Gastrocnemius medialis (tissue), 4 donors: ENCODE data around the gene SUMF1. TPM values are rescaled to one million over a fixed set of nuclear protein-coding genes. Genes with fewer than 3 reads are reported as not detected.

Experiments used
- ATAC-seq, 2 donors: fragments of 150-250 bp; one replicate each; pipeline ENCODE4 v1.9.1; 2016
- DNase-seq, 2 donors: peaks; one replicate each; pipeline ENCODE4 v3.0.0-alpha.2; 2019
- H3K27ac ChIP-seq, 4 donors: fragments of 200-600 bp; sonication (generic); 1 replicate in 1 of 4; 2 replicates in 3 of 4; pipeline ENCODE4 v1.5.1; 2016 to 2018; ENCODE audit warnings: mild to moderate bottlenecking in 2 of 4, moderate library complexity in 1 of 4
- H3K27me3 ChIP-seq, 3 donors: fragments of 200-600 bp; sonication (generic) in 2 of 3; 1 replicate in 1 of 3; 2 replicates in 2 of 3; pipeline versions ENCODE4 v1.5.1 to v1.6.0; 2016 to 2019; ENCODE audit warnings: mild to moderate bottlenecking in 1 of 3, moderate library complexity in 1 of 3
- H3K36me3 ChIP-seq, 2 donors: fragments of 200-600 bp; sonication (generic) in 1 of 2; one replicate each; pipeline ENCODE4 v1.5.1; 2017 to 2018
- H3K4me1 ChIP-seq, 2 donors: fragments of 200-600 bp; sonication (generic) in 1 of 2; one replicate each; pipeline ENCODE4 v1.5.1; 2016 to 2017; ENCODE audit warnings: mild to moderate bottlenecking in 2 of 2
- H3K4me3 ChIP-seq, 4 donors: fragments of 200-600 bp; sonication (generic) in 3 of 4; 1 replicate in 1 of 4; 2 replicates in 3 of 4; pipeline ENCODE4 v1.5.1; 2016 to 2019; ENCODE audit warnings: mild to moderate bottlenecking in 2 of 4
- H3K9me3 ChIP-seq, 3 donors: fragments of 200-600 bp; sonication (generic) in 2 of 3; 1 replicate in 1 of 3; 2 replicates in 2 of 3; pipeline ENCODE4 v1.5.1; 2016 to 2019
- CTCF ChIP-seq, 5 experiments: fragments of 450-650 bp in 3 of 5; fragments of 200-600 bp in 2 of 5; sonication (generic) in 2 of 5; IDR thresholded peaks in 4 of 5; conservative IDR thresholded peaks in 1 of 5; 1 replicate in 4 of 5; 2 replicates in 1 of 5; pipeline ENCODE4 v1.5.1; 2016 to 2019; ENCODE audit warnings: antibody characterized with exemption in 5 of 5, mild to moderate bottlenecking in 3 of 5, moderate library complexity in 3 of 5
- POLR2A ChIP-seq, 2 donors: fragments of 450-650 bp; IDR thresholded peaks; one replicate each; pipeline ENCODE4 v1.6.1; 2017; ENCODE audit warnings: antibody characterized with exemption in 2 of 2, mild to moderate bottlenecking in 2 of 2, moderate library complexity in 2 of 2
- in situ Hi-C, 4 donors: fragments of 200-750 bp; cut with MboI; loops; one replicate each; pipeline versions ENCODE4 v1.15.0 to v1.8.0; 2017; ENCODE audit warnings: low sequenced_read_pairs in 4 of 4
- intact Hi-C: fragments of 100-400 bp; cut with DNase I; formaldehyde crosslinking; loops from one replicate; pipeline ENCODE4 v1.15.1; 2023; ENCODE audit warnings: low total_unique reads
- total RNA-seq, 4 donors: library from RNA; depleted of rRNA; stranded (reverse); fragments of >200 nt; gene quantifications; one replicate each; pipeline versions ENCODE4 v1.1.0 to v1.2.3, GENCODE V29; 2016

Gene SUMF1
- total RNA-seq, 4 donors from 2014 or later = 4.4 to 9.4 (median 7.6) TPM

- no peak for ATAC-seq
- Histone ChIP-seq H3K27me3 (no peaks in the 10 kb centered on the region), H3K36me3 (no peaks in the 10 kb centered on the region), H3K4me3 (no peak overlapping the region), H3K27ac (no peak overlapping the region), H3K4me1 (no peaks in the 10 kb centered on the region), H3K9me3 (no peaks in the 10 kb centered on the region)
- no peak for TF ChIP-seq CTCF (IDR thresholded peaks at IDR 0.05 in 4 of 5, conservative IDR thresholded peaks at IDR 0.05 in 1 of 5)
- intact Hi-C loops = no loop called here
- no peak for DNase-seq
- in situ Hi-C loops = no loop called here
These were observed 28.8 kb downstream of the SUMF1 start for GRCh38 chr3:4438296-4438695.

- TF ChIP-seq POLR2A (IDR thresholded peaks at IDR 0.05) (no peak), CTCF (IDR thresholded peaks at IDR 0.05 in 4 of 5, conservative IDR thresholded peaks at IDR 0.05 in 1 of 5) (no peak)
- no peak overlapping the region for H3K4me3 ChIP-seq
- H3K36me3 ChIP-seq = no peaks in the 10 kb centered on the region
- no peak for ATAC-seq
- no peak for DNase-seq
- in situ Hi-C loops = no loop called here
- intact Hi-C loops = no loop called here
- H3K4me1 ChIP-seq = no peaks in the 10 kb centered on the region
- no peaks in the 10 kb centered on the region for H3K27me3 ChIP-seq
- no peak overlapping the region for H3K27ac ChIP-seq
- H3K9me3 ChIP-seq = no peaks in the 10 kb centered on the region
These were observed 34.8 kb downstream of the SUMF1 start for GRCh38 chr3:4432259-4432658.

GRCh38 chr3:4429648-4430350 is 37.3 kb downstream of the SUMF1 start:
- H3K36me3 ChIP-seq = no peaks in the 10 kb centered on the region
- in situ Hi-C loops = no loop called here
- H3K9me3 ChIP-seq = no peaks in the 10 kb centered on the region
- DNase-seq (no peak), ATAC-seq (no peak)
- H3K4me1 ChIP-seq = no peaks in the 10 kb centered on the region
- intact Hi-C loops = no loop called here
- no peak for TF ChIP-seq CTCF (IDR thresholded peaks at IDR 0.05 in 4 of 5, conservative IDR thresholded peaks at IDR 0.05 in 1 of 5)
- no peak for TF ChIP-seq POLR2A (IDR thresholded peaks at IDR 0.05)
- H3K27ac ChIP-seq = no peak overlapping the region
- H3K4me3 ChIP-seq = no peak overlapping the region
- H3K27me3 ChIP-seq = no peaks in the 10 kb centered on the region

GRCh38 chr3:4426782-4427344 is 40.2 kb downstream of the SUMF1 start:
- no peak for ATAC-seq
- no peaks in the 10 kb centered on the region for H3K36me3 ChIP-seq
- in situ Hi-C loops = no loop called here
- H3K4me1 ChIP-seq = no peaks in the 10 kb centered on the region
- H3K9me3 ChIP-seq = no peaks in the 10 kb centered on the region
- intact Hi-C loops = no loop called here
- DNase-seq = no peak
- TF ChIP-seq POLR2A (IDR thresholded peaks at IDR 0.05) = no peak
- H3K27me3 ChIP-seq = no peaks in the 10 kb centered on the region
- no peak overlapping the region for H3K4me3 ChIP-seq
- no peak overlapping the region for H3K27ac ChIP-seq

GRCh38 chr3:4426261-4426781 is 40.7 kb downstream of the SUMF1 start:
- ATAC-seq (no peak), DNase-seq (no peak)
- Histone ChIP-seq H3K36me3 (no peaks in the 10 kb centered on the region), H3K9me3 (no peaks in the 10 kb centered on the region), H3K4me1 (peaks cover 2 to 3% of the 10 kb centered on the region in 2 donors), H3K27me3 (no peaks in the 10 kb centered on the region), H3K27ac (no peak overlapping the region), H3K4me3 (no peak overlapping the region)
- TF ChIP-seq CTCF (IDR thresholded peaks at IDR 0.05 in 4 of 5, conservative IDR thresholded peaks at IDR 0.05 in 1 of 5) (no peak), POLR2A (IDR thresholded peaks at IDR 0.05) (no peak)
- intact Hi-C loops (no loop called here), in situ Hi-C loops (no loop called here)
